C4-2B (cell line): ENCODE measurements around the gene COMT.

ENCODE experiments used
- CTCF ChIP-seq: fragments of 450-650 bp; conservative IDR thresholded peaks from 2 replicates; pipeline ENCODE4 v1.5.1; 2017; ENCODE audit warnings: mild to moderate bottlenecking
- ZFX ChIP-seq: fragments of 450-650 bp; IDR thresholded peaks from 2 replicates; pipeline ENCODE4 v1.6.1; 2017

- TF ChIP-seq CTCF: no peak
- TF ChIP-seq ZFX: no peak
These were observed 16.8 kb downstream of the COMT start for GRCh38 chr22:19958083-19959042.
